Coronary artery (tissue), 2 donors: ENCODE measurements around the gene MTIF2.

Experiments used
- DNase-seq: peaks from one replicate; pipeline ENCODE4 v3.0.0-alpha.2; 2017; ENCODE audit warnings: low spot score
- H3K27ac ChIP-seq, 2 donors: fragments of 200-600 bp; sonication (generic); one replicate each; pipeline ENCODE4 v1.5.1; 2016 to 2019
- H3K4me3 ChIP-seq: fragments of 200-600 bp; sonication (generic); 2 replicates; pipeline ENCODE4 v1.5.1; 2016; ENCODE audit warnings: mild to moderate bottlenecking, moderate library complexity
- CTCF ChIP-seq: fragments of 200-600 bp; sonication (generic); IDR thresholded peaks from one replicate; pipeline ENCODE4 v1.5.1; 2019; ENCODE audit warnings: antibody characterized with exemption

The MTIF2 gene

DNA sequence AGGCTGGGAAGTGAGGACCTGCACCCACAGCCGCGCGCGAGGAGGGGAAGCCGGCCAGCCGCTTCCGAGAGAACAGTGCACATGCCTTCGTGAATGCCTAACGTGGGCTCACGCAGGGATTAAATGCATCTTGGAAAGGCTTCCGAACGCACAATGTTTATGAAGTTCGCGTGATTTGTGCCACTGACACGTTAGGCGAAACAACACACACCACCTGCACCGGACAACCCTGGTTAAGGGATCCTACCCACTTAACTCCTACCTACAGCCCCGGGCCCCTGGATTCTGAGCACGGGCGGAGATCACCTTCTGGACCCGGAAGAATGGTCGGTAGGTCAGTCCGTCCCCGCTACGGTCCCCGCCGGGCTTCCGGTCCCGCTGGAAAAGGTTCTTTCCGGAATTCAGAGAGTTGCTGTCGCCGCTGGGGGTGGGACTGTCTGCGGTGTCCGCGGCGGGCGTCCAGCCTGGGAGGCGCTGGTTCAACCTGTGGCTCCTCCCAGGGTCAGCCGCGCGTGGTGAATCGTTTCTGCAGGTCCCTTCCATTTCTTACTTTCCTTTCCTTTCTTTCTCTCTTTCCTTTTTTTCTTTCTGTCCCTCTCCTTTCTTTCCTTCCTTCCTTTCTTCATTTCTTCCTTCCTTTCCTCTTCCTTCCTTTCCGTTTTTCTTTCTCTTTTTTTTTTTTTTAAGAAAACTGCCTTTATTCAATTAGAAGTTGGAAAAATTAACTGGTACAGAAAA, at the start of gene MTIF2:
Gene MTIF2, minus strand, starts transcription at position 325 of the 738 bp plus-strand sequence. CDS start 5,373 bp downstream, outside the sequence.
- H3K4me3 ChIP-seq, result peak within 1 kb of the TSS; percentile 96

GRCh38 chr2:55314985-55315384, 46.0 kb upstream of the MTIF2 start:
- Histone ChIP-seq H3K27ac (no peak overlapping the region), H3K4me3 (no peak overlapping the region)
- DNase-seq, result no peak
- TF ChIP-seq CTCF, result no peak

More for the DNA sequence above, at the start of gene MTIF2:
- no peak for TF ChIP-seq CTCF
- DNase-seq, result peak; percentile 97
- H3K27ac ChIP-seq, result peak within 1 kb of the TSS; percentile 73 to 95

DNA sequence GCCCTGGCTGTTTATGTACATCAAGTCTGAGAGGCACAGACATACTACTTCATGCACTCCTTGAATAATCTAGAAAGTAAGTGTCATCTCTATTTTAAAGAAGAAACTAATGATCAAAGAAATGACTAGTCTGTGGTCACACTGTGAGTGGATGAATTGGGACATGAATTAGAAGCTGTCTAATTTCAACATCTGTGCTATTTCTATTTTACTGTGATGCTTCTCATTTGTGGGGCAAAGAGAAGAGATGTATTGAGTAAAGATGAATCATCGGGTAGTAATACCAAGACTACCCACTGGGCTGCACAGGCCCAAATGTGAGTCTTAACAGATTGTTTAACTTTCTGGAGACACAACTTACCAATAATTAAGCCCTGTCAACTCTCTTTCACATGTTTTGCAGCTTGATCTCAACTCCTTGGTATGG, 42.4 kb upstream of the MTIF2 start:
- DNase-seq, result no peak
- H3K27ac ChIP-seq, result no peak overlapping the region
- TF ChIP-seq CTCF, result no peak
- H3K4me3 ChIP-seq, result no peak overlapping the region

DNA sequence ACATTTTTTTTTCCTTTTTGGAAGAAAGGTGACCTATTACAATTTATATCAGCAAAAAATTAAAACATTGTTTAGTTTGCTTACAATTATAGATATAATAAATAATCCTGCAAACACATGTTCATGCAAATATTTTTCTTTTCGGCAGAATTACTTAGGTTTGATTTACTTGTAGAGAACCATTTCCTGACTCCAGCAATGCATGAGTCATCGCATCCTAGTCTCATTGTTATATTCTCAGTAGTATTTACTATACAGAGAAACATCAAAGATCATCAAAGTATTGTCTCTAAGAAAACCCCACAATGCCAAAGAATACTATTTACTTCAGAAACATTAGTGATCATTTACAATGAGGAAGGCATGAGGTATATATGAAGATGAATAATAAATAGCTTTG, 40.4 kb upstream of the MTIF2 start:
- no peak for TF ChIP-seq CTCF
- no peak for DNase-seq
- Histone ChIP-seq H3K4me3 (no peak overlapping the region), H3K27ac (no peak overlapping the region)

DNA sequence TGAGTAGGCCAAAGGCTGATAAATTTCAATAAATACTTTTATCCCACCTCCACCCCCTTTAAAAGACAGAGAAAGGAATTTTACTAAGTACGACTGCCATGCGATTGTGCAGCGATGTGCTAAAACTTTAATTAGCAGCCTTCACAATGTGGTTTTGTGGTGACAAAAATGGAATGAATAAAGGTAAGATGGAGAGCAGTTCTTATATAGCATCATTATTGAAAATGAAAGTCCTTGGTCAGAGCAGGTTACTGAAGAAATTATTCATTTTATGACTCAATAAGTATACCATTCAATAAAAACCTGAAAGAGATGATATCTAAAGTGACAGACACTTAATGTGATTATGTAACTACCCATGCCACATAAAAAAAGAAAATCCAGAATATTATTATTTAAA, 33.2 kb upstream of the MTIF2 start:
- Histone ChIP-seq H3K27ac (no peak overlapping the region), H3K4me3 (no peak overlapping the region)
- TF ChIP-seq CTCF, result no peak
- no peak for DNase-seq

GRCh38 chr2:55301277-55301676, 32.2 kb upstream of the MTIF2 start:
- H3K27ac ChIP-seq, result no peak overlapping the region
- no peak for TF ChIP-seq CTCF
- H3K4me3 ChIP-seq, result no peak overlapping the region
- DNase-seq, result no peak

DNA sequence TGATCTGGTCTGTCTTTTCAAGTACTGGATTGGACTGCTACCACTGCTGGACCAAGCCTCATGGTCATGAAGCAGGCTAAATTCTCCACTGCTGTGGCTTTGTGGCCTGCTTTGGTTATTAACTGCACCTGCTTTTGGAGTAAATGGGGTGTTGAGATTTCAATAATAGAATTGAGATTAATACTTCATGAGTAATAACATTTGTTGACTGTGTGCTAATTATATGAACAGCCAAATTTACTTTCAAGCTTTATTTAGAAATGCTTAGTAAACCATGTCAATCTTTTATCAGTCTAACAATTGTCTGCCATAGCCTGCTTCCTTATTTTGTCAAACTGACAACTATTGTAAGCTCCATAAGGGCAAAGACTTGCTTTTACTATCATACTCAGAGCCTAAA, 27.4 kb upstream of the MTIF2 start:
- DNase-seq, result no peak
- H3K27ac ChIP-seq, result no peak overlapping the region
- H3K4me3 ChIP-seq, result no peak overlapping the region
- TF ChIP-seq CTCF, result no peak
